Right atrium auricular region (tissue), 2 donors: Measurements from ENCODE around the gene CFAP73. TPM values are rescaled to one million over a fixed set of nuclear protein-coding genes. Genes with fewer than 3 reads are reported as not detected.

Source experiments
- DNase-seq: peaks from one replicate; pipeline ENCODE4 v3.0.0-alpha.2; 2019; ENCODE audit warnings: low spot score
- H3K27ac ChIP-seq, 2 donors: fragments of 200-600 bp; sonication (generic); 1 replicate in 1 of 2; 2 replicates in 1 of 2; pipeline ENCODE4 v1.5.1; 2016 to 2019
- H3K27me3 ChIP-seq, 2 donors: fragments of 200-600 bp; sonication (generic); one replicate each; pipeline versions ENCODE4 v1.5.1 to v1.6.0; 2017 to 2019
- H3K36me3 ChIP-seq: fragments of 200-600 bp; sonication (generic); one replicate; pipeline ENCODE4 v1.5.1; 2016
- H3K4me1 ChIP-seq, 2 donors: fragments of 200-600 bp; sonication (generic); one replicate each; pipeline versions ENCODE4 v1.5.1 to v1.6.0; 2017 to 2019
- H3K4me3 ChIP-seq, 2 donors: fragments of 200-600 bp; sonication (generic); 1 replicate in 1 of 2; 2 replicates in 1 of 2; pipeline ENCODE4 v1.5.1; 2017 to 2019; ENCODE audit warnings: mild to moderate bottlenecking in 1 of 2, moderate library complexity in 1 of 2
- H3K9me3 ChIP-seq, 2 donors: fragments of 200-600 bp; sonication (generic); one replicate each; pipeline ENCODE4 v1.5.1; 2019
- CTCF ChIP-seq, 2 donors: fragments of 200-600 bp; sonication (generic); IDR thresholded peaks; one replicate each; pipeline ENCODE4 v1.5.1; 2019; ENCODE audit warnings: antibody characterized with exemption in 2 of 2
- total RNA-seq, 2 donors: library from RNA; depleted of rRNA; stranded (reverse); fragments of >200 nt; gene quantifications; one replicate each; pipeline ENCODE4 v1.1.0, GENCODE V29; 2016

Gene CFAP73
- total RNA-seq, 2 donors from 2014 or later: not detected

GRCh38 chr12:113104953-113105510, 44.5 kb upstream of the CFAP73 start:
- no peaks in the 10 kb centered on the region for H3K9me3 ChIP-seq
- no peak for DNase-seq
- TF ChIP-seq CTCF (IDR thresholded peaks at IDR 0.05): no peak
- no peak overlapping the region for H3K4me3 ChIP-seq
- H3K4me1 ChIP-seq: peaks cover 0 to 4% of the 10 kb centered on the region in 2 donors
- H3K36me3 ChIP-seq: no peaks in the 10 kb centered on the region
- no peak overlapping the region for H3K27ac ChIP-seq
- no peaks in the 10 kb centered on the region for H3K27me3 ChIP-seq

- Histone ChIP-seq H3K4me3 (no peak overlapping the region), H3K27ac (no peak overlapping the region), H3K4me1 (peaks cover 0 to 4% of the 10 kb centered on the region in 2 donors), H3K9me3 (no peaks in the 10 kb centered on the region), H3K36me3 (no peaks in the 10 kb centered on the region), H3K27me3 (no peaks in the 10 kb centered on the region)
- no peak for DNase-seq
- TF ChIP-seq CTCF (IDR thresholded peaks at IDR 0.05): no peak
Measured at GRCh38 chr12:113105606-113106271, 43.8 kb upstream of the CFAP73 start.

- Histone ChIP-seq H3K36me3 (no peaks in the 10 kb centered on the region), H3K27ac (no peak overlapping the region), H3K4me3 (no peak overlapping the region), H3K4me1 (peaks cover 0 to 4% of the 10 kb centered on the region in 2 donors), H3K9me3 (no peaks in the 10 kb centered on the region), H3K27me3 (no peaks in the 10 kb centered on the region)
- DNase-seq: no peak
- no peak for TF ChIP-seq CTCF (IDR thresholded peaks at IDR 0.05)
Measured at GRCh38 chr12:113106361-113106760, 43.2 kb upstream of the CFAP73 start.

- H3K4me3 ChIP-seq: no peak overlapping the region
- peaks cover 0 to 4% of the 10 kb centered on the region in 2 donors for H3K4me1 ChIP-seq
- H3K27ac ChIP-seq: no peak overlapping the region
- H3K9me3 ChIP-seq: no peaks in the 10 kb centered on the region
- no peaks in the 10 kb centered on the region for H3K27me3 ChIP-seq
- H3K36me3 ChIP-seq: no peaks in the 10 kb centered on the region
- TF ChIP-seq CTCF (IDR thresholded peaks at IDR 0.05): no peak
- DNase-seq: no peak
Measured at GRCh38 chr12:113108308-113108707, 41.2 kb upstream of the CFAP73 start.

GRCh38 chr12:113109360-113109759, 40.2 kb upstream of the CFAP73 start:
- Histone ChIP-seq H3K9me3 (no peaks in the 10 kb centered on the region), H3K4me1 (no peaks in the 10 kb centered on the region), H3K4me3 (no peak overlapping the region), H3K27ac (no peak overlapping the region), H3K36me3 (no peaks in the 10 kb centered on the region), H3K27me3 (no peaks in the 10 kb centered on the region)
- no peak for DNase-seq
- TF ChIP-seq CTCF (IDR thresholded peaks at IDR 0.05): no peak
